ENCODE measurements around the gene SMYD2.

The SMYD2 gene

GRCh38 chr1:214318356-214318755, 37.4 kb downstream of the SMYD2 start:
- no peak for DNase-seq (ENCODE audit: extremely low spot score)
- no peak for TF ChIP-seq CTCF (IDR thresholded peaks at IDR 0.05; ENCODE audit: control extremely low read depth, extremely low read depth, low read depth, missing control alignments)
- POLR2A ChIA-PET: no interaction called here
- CTCF ChIA-PET: interaction anchor here (1.0 to 12.6 kb wide), 7 partner anchors 11 to 106 kb away, joined by 4 to 235 read pairs (median 7); no protein-coding TSS in a partner anchor

DNA sequence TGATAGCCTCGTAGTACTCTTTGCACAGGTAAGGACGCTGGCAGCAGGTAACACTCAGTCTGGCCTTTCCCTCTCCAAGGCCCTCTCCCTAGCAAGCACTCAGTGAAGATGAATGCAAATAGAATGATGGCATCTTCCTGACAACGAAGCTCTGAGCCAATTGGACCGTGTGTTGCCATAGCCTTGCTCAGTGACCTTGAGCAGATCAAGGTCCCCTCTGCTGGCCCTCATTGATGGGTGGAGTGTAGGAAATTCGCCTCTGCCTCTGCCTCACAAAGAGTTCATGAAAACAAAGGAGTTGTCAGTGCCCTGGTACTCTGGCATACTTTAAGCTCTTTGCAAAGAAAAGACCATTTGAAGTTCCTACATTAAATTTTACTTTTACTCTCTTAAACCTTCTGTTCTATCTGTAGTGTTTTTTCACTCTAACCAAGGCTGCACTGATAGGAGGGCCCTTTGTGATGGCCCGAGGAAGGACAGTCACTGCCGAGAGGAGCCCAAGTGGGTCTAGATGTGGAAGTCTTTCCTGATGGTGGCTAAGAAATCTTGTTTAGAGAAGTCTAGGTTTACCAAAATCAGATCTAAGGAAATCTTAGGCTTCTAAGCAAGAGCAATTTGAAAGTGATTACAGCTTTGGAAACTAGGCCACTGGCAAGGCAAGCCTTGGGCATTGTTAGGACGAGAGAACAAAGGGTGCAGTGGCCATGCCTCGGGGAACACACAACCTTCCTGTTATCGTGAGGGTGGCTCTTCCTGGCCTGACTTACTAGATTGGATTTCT, 38.2 kb downstream of the SMYD2 start:
- ChIA-PET POLR2A (no interaction called here), CTCF (interaction anchor here (2.3 to 12.6 kb wide), 4 partner anchors 12 to 105 kb away, joined by 6 to 235 read pairs (median 44); no protein-coding TSS in a partner anchor)
- no peak for DNase-seq (ENCODE audit: extremely low spot score)
- no peak for TF ChIP-seq CTCF (IDR thresholded peaks at IDR 0.05; ENCODE audit: control extremely low read depth, extremely low read depth, low read depth, missing control alignments)

- ChIA-PET CTCF (interaction anchor here (2.8 to 12.6 kb wide), 3 partner anchors 11 to 105 kb away, joined by 8 to 235 read pairs (median 79); no protein-coding TSS in a partner anchor), POLR2A (no interaction called here)
- TF ChIP-seq CTCF (IDR thresholded peaks at IDR 0.05; ENCODE audit: control extremely low read depth, extremely low read depth, low read depth, missing control alignments): no peak
- no peak for DNase-seq (ENCODE audit: extremely low spot score)
Observed at GRCh38 chr1:214319938-214320337, 39.0 kb downstream of the SMYD2 start.

- ChIA-PET POLR2A (interaction anchor here (0.6 kb wide), 1 partner anchor 1257 kb away, joined by 5 read pairs; no protein-coding TSS in a partner anchor), CTCF (interaction anchor here (1.1 to 12.6 kb wide), 5 partner anchors 9 to 107 kb away, joined by 3 to 235 read pairs (median 5); no protein-coding TSS in a partner anchor)
- TF ChIP-seq CTCF (IDR thresholded peaks at IDR 0.05; ENCODE audit: control extremely low read depth, extremely low read depth, low read depth, missing control alignments): no peak
- no peak for DNase-seq (ENCODE audit: extremely low spot score)
Observed at GRCh38 chr1:214321705-214322453, 40.9 kb downstream of the SMYD2 start.

DNA sequence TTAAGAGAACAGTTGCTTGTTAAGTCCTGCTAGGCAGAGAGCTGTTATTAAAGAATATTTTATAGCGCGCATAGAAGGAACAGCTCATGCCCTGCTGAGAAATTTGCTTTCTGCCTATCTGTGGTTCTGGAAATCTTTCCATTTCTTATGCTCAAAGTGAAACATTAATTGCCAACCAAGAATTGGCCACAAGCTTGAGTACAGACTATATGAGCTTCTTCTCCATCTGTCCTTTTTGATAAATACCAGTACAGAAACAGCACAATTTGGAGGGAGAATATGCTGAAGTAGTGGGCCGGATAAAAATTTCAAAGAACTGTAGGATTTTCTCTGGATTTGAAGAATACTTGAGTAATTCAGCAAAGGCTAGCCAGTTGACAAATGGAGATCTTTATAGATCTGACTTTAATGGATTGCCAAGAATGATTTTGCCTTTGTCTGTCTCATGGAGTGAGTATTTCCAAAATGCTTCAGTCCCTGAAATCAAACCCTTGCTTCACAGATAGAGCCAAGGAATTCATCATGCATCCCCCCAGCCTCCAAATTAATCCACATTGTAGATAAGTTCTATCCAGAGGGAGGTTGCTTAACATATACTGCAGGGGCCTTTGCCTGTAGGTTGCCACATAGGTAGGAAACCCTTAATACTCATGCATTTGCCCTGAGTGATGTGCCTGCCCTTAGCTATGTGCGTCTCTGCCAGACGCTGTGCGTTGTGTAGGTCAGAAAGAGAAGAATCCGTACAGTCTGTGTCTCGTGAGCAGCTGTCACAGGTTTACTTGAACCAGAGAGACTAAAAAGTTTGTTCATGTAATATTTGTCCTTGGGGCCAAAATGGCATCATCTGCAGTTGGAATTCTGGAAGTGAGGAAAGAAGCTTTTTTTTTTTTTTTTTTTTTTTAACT, 44.2 kb downstream of the SMYD2 start:
- ChIA-PET CTCF (interaction anchor here (0.9 to 11.8 kb wide), 8 partner anchors 8 to 302 kb away, joined by 3 to 452 read pairs (median 10); no protein-coding TSS in a partner anchor), POLR2A (interaction anchor here (0.6 kb wide), 2 partner anchors 108 to 1717 kb away, joined by 3 to 8 read pairs; no protein-coding TSS in a partner anchor)
- no peak for DNase-seq (ENCODE audit: extremely low spot score)
- no peak for TF ChIP-seq CTCF (IDR thresholded peaks at IDR 0.05; ENCODE audit: control extremely low read depth, extremely low read depth, low read depth, missing control alignments)

Measured in GM10248 (cell line).